B cell (primary cell): Measurements from ENCODE around the gene CELSR3. TPM values are rescaled to one million over a fixed set of nuclear protein-coding genes. Genes with fewer than 3 reads are reported as not detected.

Experiments used
- ATAC-seq: fragments of 200-7000 bp; cut with Tn5 transposase; one replicate; pipeline ENCODE4 v1.10.0; 2021; ENCODE audit warnings: low read depth, mild to moderate bottlenecking, moderate number of reproducible peaks, moderate library complexity
- CTCF ChIA-PET: fragments of 350-600 bp; sonication (Branson Sonifier 250); formaldehyde crosslinking; loops from one replicate; lab custom pipeline; 2021; ENCODE audit warnings: antibody characterized with exemption, inconsistent platforms; lab: Charles Lee
- POLR2A ChIA-PET: fragments of 350-600 bp; sonication (Branson Sonifier 250); formaldehyde crosslinking; loops from one replicate; lab custom pipeline; 2021; ENCODE audit warnings: antibody characterized with exemption; lab: Charles Lee
- DNase-seq: peaks from one replicate; pipeline ENCODE4 v3.0.0; 2013
- H2AFZ ChIP-seq: 2 replicates; pipeline ENCODE4 v1.6.1; 2012; ENCODE audit warnings: mild to moderate bottlenecking, low read depth, low read length; ENCODE audit not compliant: insufficient read depth, poor library complexity, severe bottlenecking
- H3K27ac ChIP-seq, 2 donors: 1 replicate in 1 of 2; 2 replicates in 1 of 2; pipeline ENCODE4 v1.5.1; 2012 to 2013; ENCODE audit warnings: low read length in 2 of 2, mild to moderate bottlenecking in 2 of 2, moderate library complexity in 1 of 2
- H3K27me3 ChIP-seq, 4 experiments: fragments of 200-600 bp in 1 of 4; sonication (generic) in 1 of 4; replicated peaks in 1 of 4; 1 replicate in 2 of 4; 2 replicates in 2 of 4; pipeline versions ENCODE4 v1.6.1 to v1.7.0; 2013 to 2016; ENCODE audit warnings: low read length in 3 of 4, mild to moderate bottlenecking in 2 of 4, mixed read lengths in 1 of 4, moderate library complexity in 1 of 4; ENCODE audit not compliant: insufficient read depth in 4 of 4, control insufficient read depth in 3 of 4; ENCODE audit errors: control extremely low read depth in 1 of 4
- H3K36me3 ChIP-seq, 2 experiments: replicated peaks in 1 of 2; 1 replicate in 1 of 2; 2 replicates in 1 of 2; pipeline versions ENCODE4 v1.6.1 to v1.7.1; 2013; ENCODE audit warnings: low read length in 1 of 2; ENCODE audit not compliant: insufficient read depth in 2 of 2, control insufficient read depth in 1 of 2; ENCODE audit errors: control extremely low read depth in 1 of 2, extremely low read depth in 1 of 2
- H3K4me1 ChIP-seq, 2 donors: fragments of 200-600 bp in 1 of 2; sonication (generic) in 1 of 2; 1 replicate in 1 of 2; 2 replicates in 1 of 2; pipeline versions ENCODE4 v1.5.1 to v1.6.1; 2013 to 2017; ENCODE audit warnings: low read length in 2 of 2; ENCODE audit not compliant: control insufficient read depth in 2 of 2, insufficient read depth in 2 of 2
- H3K4me2 ChIP-seq: replicated peaks from 2 replicates; pipeline ENCODE3; 2012; ENCODE audit warnings: mild to moderate bottlenecking, low read depth, low read length; ENCODE audit not compliant: poor library complexity, severe bottlenecking
- H3K4me3 ChIP-seq, 5 experiments: fragments of 200-600 bp in 1 of 5; sonication (generic) in 1 of 5; 1 replicate in 3 of 5; 2 replicates in 2 of 5; pipeline versions ENCODE4 v1.5.1 to v1.7.0; 2011 to 2016; ENCODE audit warnings: low read length in 4 of 5, mild to moderate bottlenecking in 4 of 5, low read depth in 2 of 5, control low read depth in 1 of 5, moderate library complexity in 1 of 5; ENCODE audit not compliant: insufficient read depth in 1 of 5; ENCODE audit errors: control extremely low read depth in 1 of 5, extremely low read depth in 1 of 5
- H3K79me2 ChIP-seq: fragments of 200-600 bp; sonication (generic); one replicate; pipeline ENCODE4 v1.6.0; 2016; ENCODE audit warnings: low read length; ENCODE audit not compliant: control insufficient read depth, insufficient read depth
- H3K9ac ChIP-seq: fragments of 200-600 bp; sonication (generic); 2 replicates; pipeline ENCODE4 v1.6.1; 2017; ENCODE audit warnings: mild to moderate bottlenecking, low read length, moderate library complexity
- H3K9me3 ChIP-seq, 3 donors: one replicate each; pipeline versions ENCODE4 v1.6.1 to v1.7.1; 2013; ENCODE audit warnings: low read length in 2 of 3; ENCODE audit not compliant: control insufficient read depth in 2 of 3, insufficient read depth in 1 of 3; ENCODE audit errors: control extremely low read depth in 1 of 3
- H4K20me1 ChIP-seq: 2 replicates; pipeline ENCODE4 v1.6.0; 2012; ENCODE audit warnings: mild to moderate bottlenecking, low read length; ENCODE audit not compliant: insufficient read depth, control insufficient read depth, poor library complexity, severe bottlenecking
- H3K27ac Mint-ChIP-seq: one replicate; pipeline ENCODE4 v1.8.0; 2021; ENCODE audit warnings: mixed read lengths
- H3K27me3 Mint-ChIP-seq: one replicate; pipeline ENCODE4 v1.8.0; 2021; ENCODE audit warnings: mixed read lengths
- H3K4me1 Mint-ChIP-seq: one replicate; pipeline ENCODE4 v1.8.0; 2021; ENCODE audit warnings: mixed read lengths
- H3K4me3 Mint-ChIP-seq: one replicate; pipeline ENCODE4 v1.8.0; 2021; ENCODE audit warnings: mixed read lengths
- H3K9me3 Mint-ChIP-seq: one replicate; pipeline ENCODE4 v1.8.0; 2022; ENCODE audit warnings: mixed read lengths; ENCODE audit not compliant: insufficient read depth
- CTCF ChIP-seq: fragments of 200-600 bp; IDR thresholded peaks from one replicate; pipeline ENCODE4 v1.8.0; 2022; ENCODE audit warnings: antibody characterized with exemption, mild to moderate bottlenecking
- EZH2 ChIP-seq: IDR thresholded peaks from 2 replicates; pipeline ENCODE4 v1.6.1; 2012; ENCODE audit warnings: borderline replicate concordance, low read depth, mild to moderate bottlenecking, moderate library complexity, low read length; ENCODE audit not compliant: insufficient read depth, poor library complexity, severe bottlenecking
- WGBS: methylation state at CpG from one replicate; pipeline ENCODE4 v1.1.5; 2013; ENCODE audit warnings: missing lambda C conversion rate; ENCODE audit not compliant: insufficient coverage; 5-methylcytosine and 5-hydroxymethylcytosine counted together
- intact Hi-C: fragments of 100-400 bp; cut with micrococcal nuclease; formaldehyde crosslinking; loops from one replicate; pipeline ENCODE4 v1.10.0; 2022
- polyA plus RNA-seq: library from polyadenylated mRNA; depleted of rRNA; stranded (reverse); fragments of >200 nt; gene quantifications from 2 replicates; pipeline ENCODE4 v1.2.3, GENCODE V29; 2012
- total RNA-seq, 2 donors: library from RNA; stranded (reverse); fragments of 120-200 nt in 1 of 2; gene quantifications; 1 replicate in 1 of 2; 2 replicates in 1 of 2; pipeline versions ENCODE4 v1.2.3 to v1.2.4, GENCODE V29; 2013 to 2022

The CELSR3 gene
- total and polyA plus RNA-seq, 2 donors (not counting 1 experiment from before 2014, with no cell fraction given), result 2.4 to 2.5 TPM

GRCh38 chr3:48596676-48597407, 65.8 kb downstream of the CELSR3 start:
- WGBS, result 84% methylated on average over 8 of the region's 8 CpGs
- Histone ChIP-seq H3K4me3 (no peak overlapping the region), H3K27me3 (peaks cover 0 to 33% (median 6%) of the 10 kb centered on the region in 4 experiments), H3K9me3 (no peaks in the 10 kb centered on the region), H2AFZ (no peak overlapping the region), H3K9ac (no peak overlapping the region), H3K4me1 (peaks cover 4 to 9% of the 10 kb centered on the region in 2 donors), H3K27ac (no peak overlapping the region), H3K36me3 (peaks cover 0 to 42% of the 10 kb centered on the region in 2 experiments), H4K20me1 (no peaks in the 10 kb centered on the region), H3K79me2 (no peaks in the 10 kb centered on the region), H3K4me2 (no peak overlapping the region)
- intact Hi-C loops, result no loop called here
- ChIA-PET CTCF (no interaction called here), POLR2A (no interaction called here)
- DNase-seq (no peak), ATAC-seq (no peak)
- Mint-ChIP-seq H3K27me3 (peaks cover 14% of the 10 kb centered on the region), H3K4me3 (no peak overlapping the region), H3K4me1 (peaks cover 9% of the 10 kb centered on the region), H3K27ac (no peak overlapping the region), H3K9me3 (no peaks in the 10 kb centered on the region)
- no peak for TF ChIP-seq CTCF
- TF ChIP-seq EZH2, result no peak

GRCh38 chr3:48596157-48596556, 66.5 kb downstream of the CELSR3 start:
- no peak overlapping the region for H3K27ac Mint-ChIP-seq
- peaks cover 0 to 35% of the 10 kb centered on the region in 2 experiments for H3K36me3 ChIP-seq
- H3K4me1 Mint-ChIP-seq, result peaks cover 9% of the 10 kb centered on the region
- no peaks in the 10 kb centered on the region for H3K9me3 Mint-ChIP-seq
- H4K20me1 ChIP-seq, result no peaks in the 10 kb centered on the region
- intact Hi-C loops, result no loop called here
- ChIA-PET POLR2A (no interaction called here), CTCF (no interaction called here)
- ATAC-seq (no peak), DNase-seq (peak; percentile 28)
- WGBS, result 73% methylated on average over 2 of the region's 5 CpGs
- no peak overlapping the region for H3K4me3 ChIP-seq
- no peak overlapping the region for H3K4me3 Mint-ChIP-seq
- H2AFZ ChIP-seq, result no peak overlapping the region
- peaks cover 4 to 9% of the 10 kb centered on the region in 2 donors for H3K4me1 ChIP-seq
- peaks cover 15% of the 10 kb centered on the region for H3K27me3 Mint-ChIP-seq
- no peaks in the 10 kb centered on the region for H3K79me2 ChIP-seq
- no peak overlapping the region for H3K9ac ChIP-seq
- no peak overlapping the region for H3K27ac ChIP-seq
- H3K9me3 ChIP-seq, result no peaks in the 10 kb centered on the region
- TF ChIP-seq CTCF (no peak), EZH2 (no peak)
- no peak overlapping the region for H3K4me2 ChIP-seq
- H3K27me3 ChIP-seq, result peaks cover 0 to 33% (median 6%) of the 10 kb centered on the region in 4 experiments
